ENCODE data around the gene AEBP2. TPM values are rescaled to one million over a fixed set of nuclear protein-coding genes. Genes with fewer than 3 reads are reported as not detected.
"Not testable (repeated sequence)": the region's sequence is repeated elsewhere in the genome, so short reads cannot be mapped to it uniquely, and the experiment has no call there.

AEBP2 gene
- total RNA-seq, 2 experiments from 2014 or later, result 44.7 to 45.0 TPM

DNA sequence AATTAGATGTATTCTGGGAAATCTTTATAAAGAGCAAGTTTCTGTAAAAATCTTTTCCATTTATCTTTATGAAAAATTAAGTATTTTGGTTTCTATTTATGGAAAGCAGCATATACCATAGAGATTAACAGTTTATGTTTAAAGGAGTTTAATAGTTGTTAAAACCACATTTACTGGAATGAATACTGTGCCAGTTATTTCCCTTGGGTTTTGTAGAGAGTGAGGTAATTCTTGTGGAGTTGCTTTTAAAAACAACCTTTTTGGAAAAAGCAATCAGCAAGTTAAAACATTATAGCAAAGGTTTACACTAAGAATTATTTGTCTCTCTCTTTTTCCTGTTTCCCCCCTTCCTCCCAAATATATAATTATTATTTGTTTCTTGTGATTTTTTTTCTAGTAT is 34.9 kb downstream of the AEBP2 start:
- H3K4me1 Mint-ChIP-seq (ENCODE audit: low read depth), result peaks cover 31% of the 10 kb centered on the region
- no peak overlapping the region for H3K27ac Mint-ChIP-seq
- ChIA-PET CTCF (no interaction called here), POLR2A (interaction anchor here (0.6 kb wide), 1 partner anchor 345 kb away, joined by 4 read pairs; no protein-coding TSS in a partner anchor)
- no peak overlapping the region for H3K4me3 Mint-ChIP-seq
- no peaks in the 10 kb centered on the region for H3K27me3 Mint-ChIP-seq
- intact Hi-C loops (cut with micrococcal nuclease), result no loop called here
- H3K9me3 Mint-ChIP-seq, result peaks cover 13% of the 10 kb centered on the region
- H3K36me3 Mint-ChIP-seq, result peaks cover 70% of the 10 kb centered on the region
- DNase-seq, result no peak

DNA sequence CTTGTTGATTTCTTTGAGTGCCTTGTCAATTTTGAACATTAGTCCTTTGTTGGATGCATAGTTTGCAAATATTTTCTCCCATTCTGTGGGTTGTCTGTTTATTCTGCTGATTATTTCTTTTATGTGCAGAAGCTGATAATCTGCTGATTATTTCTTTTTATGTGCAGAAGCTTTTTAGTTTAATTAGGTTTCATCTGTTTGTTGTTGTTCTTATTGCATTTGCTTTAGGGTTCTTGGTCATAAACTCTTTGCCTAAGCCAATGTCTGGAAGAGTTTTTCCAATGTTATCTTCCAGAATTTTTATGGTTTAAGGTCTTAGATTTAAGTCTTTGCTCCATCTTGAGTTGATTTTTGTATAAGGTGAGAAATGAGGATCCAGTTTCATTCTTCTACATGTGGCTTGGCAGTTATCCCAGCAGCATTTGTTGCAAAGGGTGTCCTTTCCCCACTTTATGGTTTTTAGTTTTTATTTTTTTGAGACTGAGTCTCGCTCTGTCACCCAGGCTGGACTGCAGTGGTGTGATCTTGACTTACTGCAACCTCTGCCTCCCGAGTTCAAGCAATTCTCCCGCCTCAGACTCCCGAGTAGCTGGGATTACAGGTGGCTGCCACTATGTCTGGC is 36.7 kb downstream of the AEBP2 start:
- H3K27me3 Mint-ChIP-seq; H3K4me3 Mint-ChIP-seq; POLR2A ChIA-PET; DNase-seq; intact Hi-C loops (cut with micrococcal nuclease); H3K27ac Mint-ChIP-seq; CTCF ChIA-PET: not testable (repeated sequence)
- Mint-ChIP-seq H3K4me1 (ENCODE audit: low read depth) (peaks cover 33% of the 10 kb centered on the region), H3K36me3 (peaks cover 75% of the 10 kb centered on the region), H3K9me3 (peaks cover 28% of the 10 kb centered on the region)

DNA sequence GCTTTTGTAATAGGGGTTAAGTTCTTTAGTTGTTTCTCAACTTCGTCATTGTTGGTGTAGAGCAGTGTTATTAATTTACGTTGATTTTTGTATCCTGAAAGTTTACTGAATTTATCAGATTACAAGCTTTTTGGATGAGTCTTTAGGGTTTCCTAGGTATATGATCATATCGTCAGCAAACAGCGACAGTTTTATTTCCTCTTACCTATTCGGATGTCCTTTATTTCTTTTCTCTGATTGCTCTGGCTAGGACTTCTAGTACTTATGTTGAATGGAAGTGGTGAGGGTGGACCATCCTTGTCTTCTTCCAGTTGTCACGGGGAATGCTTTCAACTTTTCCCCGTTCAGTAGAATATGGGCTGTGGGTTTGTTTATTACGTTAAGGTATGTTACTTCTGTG is 37.8 kb downstream of the AEBP2 start:
- intact Hi-C loops (cut with micrococcal nuclease), result no loop called here
- CTCF ChIA-PET, result no interaction called here
- POLR2A ChIA-PET, result no interaction called here
- H3K36me3 Mint-ChIP-seq, result peaks cover 83% of the 10 kb centered on the region
- H3K27ac Mint-ChIP-seq, result no peak overlapping the region
- peaks cover 28% of the 10 kb centered on the region for H3K9me3 Mint-ChIP-seq
- peaks cover 37% of the 10 kb centered on the region for H3K4me1 Mint-ChIP-seq (ENCODE audit: low read depth)
- DNase-seq, result no peak
- H3K4me3 Mint-ChIP-seq, result no peak overlapping the region
- no peaks in the 10 kb centered on the region for H3K27me3 Mint-ChIP-seq

DNA sequence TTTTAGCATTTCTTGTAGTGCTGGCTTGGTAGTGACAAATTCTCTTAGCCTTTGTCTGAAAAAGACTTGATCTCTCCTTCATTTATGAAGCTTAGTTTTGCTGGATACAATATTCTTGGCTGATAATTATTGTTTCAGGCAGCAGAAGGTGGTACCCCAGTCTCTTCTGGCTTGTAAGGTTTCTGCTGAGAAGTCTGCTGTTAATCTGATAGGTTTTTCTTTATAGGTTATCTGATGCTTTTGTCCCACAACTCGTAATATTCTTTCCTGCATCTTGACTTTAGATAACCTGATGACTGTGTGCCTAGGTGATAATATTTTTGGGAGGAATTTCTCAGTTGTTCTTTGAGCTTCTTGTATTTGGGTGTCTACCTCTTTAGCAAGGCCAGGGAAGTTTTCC is 41.2 kb downstream of the AEBP2 start:
- Mint-ChIP-seq H3K36me3 (peaks cover 65% of the 10 kb centered on the region), H3K27ac (no peak overlapping the region), H3K9me3 (peaks cover 28% of the 10 kb centered on the region), H3K4me1 (ENCODE audit: low read depth) (peaks cover 65% of the 10 kb centered on the region), H3K27me3 (no peaks in the 10 kb centered on the region), H3K4me3 (no peak overlapping the region)
- ChIA-PET POLR2A (no interaction called here), CTCF (no interaction called here)
- DNase-seq, result no peak
- intact Hi-C loops (cut with micrococcal nuclease), result no loop called here

DNA sequence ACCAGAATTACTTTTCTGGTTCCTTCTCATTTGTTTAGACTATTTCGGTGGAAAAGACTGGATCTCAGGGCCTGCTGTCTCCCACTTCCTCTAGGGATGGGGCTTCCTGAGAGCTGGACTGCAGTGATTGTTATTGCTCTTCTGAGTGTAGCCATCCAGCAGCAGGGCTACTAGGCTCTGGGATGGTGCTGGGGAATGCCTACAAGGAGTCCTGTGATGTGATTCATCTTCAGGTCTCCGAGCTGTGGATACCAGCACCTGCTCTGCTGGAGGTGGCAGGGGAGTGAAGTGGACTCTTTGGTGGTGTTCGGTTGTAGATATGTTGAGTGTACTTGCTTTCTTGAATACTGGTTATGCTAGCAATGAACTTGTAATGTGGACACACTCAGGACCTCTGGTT is 42.7 kb downstream of the AEBP2 start:
- intact Hi-C loops (cut with micrococcal nuclease), result loop anchor here (1.0 to 2.0 kb wide), 4 partner anchors 41 to 1317 kb away; no protein-coding TSS in a partner anchor
- peaks cover 65% of the 10 kb centered on the region for H3K4me1 Mint-ChIP-seq (ENCODE audit: low read depth)
- POLR2A ChIA-PET, result interaction anchor here (1.3 to 1.9 kb wide), 3 partner anchors 41 to 51 kb away, joined by 4 to 8 read pairs (median 5); partner anchors contain the start of gene AEBP2

DNA sequence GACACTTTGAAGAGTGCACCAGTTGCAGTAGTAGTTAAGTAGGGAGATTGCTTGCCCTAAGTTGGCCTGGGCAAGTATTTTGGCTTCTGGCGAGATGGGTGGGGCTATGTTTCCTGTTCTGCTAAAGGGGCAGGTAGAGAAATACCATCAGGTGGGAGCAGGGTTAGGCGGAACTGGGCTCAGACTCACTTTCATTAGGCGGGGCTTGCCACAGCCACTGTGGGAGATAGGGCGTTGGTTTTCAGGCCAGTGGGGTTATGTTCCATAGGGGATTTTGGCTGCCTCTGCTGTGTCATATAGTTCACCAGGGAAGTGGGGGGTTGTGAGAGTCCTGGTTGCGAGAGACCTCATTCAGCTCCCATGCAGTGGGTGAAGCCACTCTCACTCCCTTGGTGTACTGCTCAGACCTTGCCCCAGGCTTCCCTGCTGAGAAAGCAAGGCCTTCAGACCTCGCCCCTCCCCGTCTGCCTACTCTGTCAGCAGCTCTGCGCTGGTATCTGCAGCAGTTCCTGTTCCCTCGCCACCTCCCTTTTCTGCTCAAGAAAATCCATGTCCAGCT is 43.3 kb downstream of the AEBP2 start:
- POLR2A ChIA-PET, result interaction anchor here (1.3 to 1.9 kb wide), 3 partner anchors 42 to 51 kb away, joined by 4 to 8 read pairs (median 5); partner anchors contain the start of gene AEBP2
- peak overlapping the region; percentile 77 for H3K27ac Mint-ChIP-seq
- peaks cover 59% of the 10 kb centered on the region for H3K4me1 Mint-ChIP-seq (ENCODE audit: low read depth)
- H3K27me3 Mint-ChIP-seq, result no peaks in the 10 kb centered on the region
- peaks cover 53% of the 10 kb centered on the region for H3K36me3 Mint-ChIP-seq
- H3K9me3 Mint-ChIP-seq, result peaks cover 22% of the 10 kb centered on the region
- intact Hi-C loops (cut with micrococcal nuclease), result loop anchor here (1.0 to 2.0 kb wide), 5 partner anchors 41 to 1317 kb away; no protein-coding TSS in a partner anchor
- CTCF ChIA-PET, result interaction anchor here (0.6 kb wide), 1 partner anchor 512 kb away, joined by 3 read pairs; no protein-coding TSS in a partner anchor
- peak overlapping the region; percentile 30 for H3K4me3 Mint-ChIP-seq
- peak; percentile 85 for DNase-seq

More for the DNA sequence above, 42.7 kb downstream of the AEBP2 start:
- DNase-seq, result no peak
- CTCF ChIA-PET, result no interaction called here
- Mint-ChIP-seq H3K27ac (peak overlapping the region; percentile 77), H3K4me3 (no peak overlapping the region), H3K9me3 (peaks cover 28% of the 10 kb centered on the region), H3K36me3 (peaks cover 59% of the 10 kb centered on the region), H3K27me3 (no peaks in the 10 kb centered on the region)

DNA sequence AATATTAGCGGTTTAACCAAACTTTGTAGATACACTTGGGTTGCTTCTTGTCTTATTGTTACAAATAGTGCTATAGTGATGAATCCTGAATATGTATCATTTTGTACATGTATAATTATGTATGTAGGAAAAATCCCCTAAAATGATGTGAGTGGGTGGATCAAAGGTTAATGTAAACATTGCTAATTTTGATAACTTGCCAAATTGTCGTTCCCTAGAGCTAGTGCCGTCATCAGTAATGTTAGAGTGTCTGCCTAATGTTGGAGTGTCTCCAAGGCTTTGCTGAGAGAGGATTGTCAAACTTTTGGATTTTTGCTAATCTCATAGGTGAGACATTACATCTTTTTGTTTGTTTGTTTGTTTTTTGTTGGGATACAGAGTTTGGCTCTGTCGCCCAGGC is 44.4 kb downstream of the AEBP2 start:
- peak overlapping the region; percentile 77 for H3K27ac Mint-ChIP-seq
- peaks cover 60% of the 10 kb centered on the region for H3K4me1 Mint-ChIP-seq (ENCODE audit: low read depth)
- H3K27me3 Mint-ChIP-seq, result no peaks in the 10 kb centered on the region
- H3K36me3 Mint-ChIP-seq, result peaks cover 43% of the 10 kb centered on the region
- intact Hi-C loops (cut with micrococcal nuclease), result loop anchor here (1.0 to 2.0 kb wide), 2 partner anchors 51 to 101 kb away; no protein-coding TSS in a partner anchor
- peak overlapping the region; percentile 30 for H3K4me3 Mint-ChIP-seq
- no peak for DNase-seq
- CTCF ChIA-PET, result no interaction called here
- H3K9me3 Mint-ChIP-seq, result peaks cover 18% of the 10 kb centered on the region
- POLR2A ChIA-PET, result interaction anchor here (1.3 to 1.9 kb wide), 2 partner anchors 44 to 52 kb away, joined by 5 to 8 read pairs; partner anchors contain the start of gene AEBP2

DNA sequence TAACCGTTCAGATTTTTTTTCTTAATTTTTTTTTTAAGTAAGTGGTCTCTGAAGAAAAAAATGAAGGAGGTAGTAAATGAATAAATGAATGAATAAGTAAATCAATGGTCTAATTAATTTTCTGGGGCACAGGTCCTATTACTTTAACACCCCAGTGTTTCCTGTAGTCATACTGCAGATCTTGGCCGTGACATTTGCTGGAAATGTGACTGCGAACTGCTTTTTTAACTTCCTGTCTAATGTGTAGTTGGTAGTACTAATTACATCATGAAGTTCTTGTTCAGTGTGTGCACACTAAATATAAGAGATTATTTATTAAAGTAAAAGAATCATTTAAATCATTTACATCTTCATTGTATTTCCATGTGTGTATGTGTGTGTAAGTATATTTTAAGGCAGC is 45.4 kb downstream of the AEBP2 start:
- DNase-seq, result peak; percentile 25
- ChIA-PET CTCF (no interaction called here), POLR2A (no interaction called here)
- no peak overlapping the region for H3K4me3 Mint-ChIP-seq
- H3K36me3 Mint-ChIP-seq, result peaks cover 35% of the 10 kb centered on the region
- H3K27ac Mint-ChIP-seq, result peak overlapping the region; percentile 31
- peaks cover 11% of the 10 kb centered on the region for H3K9me3 Mint-ChIP-seq
- no peaks in the 10 kb centered on the region for H3K27me3 Mint-ChIP-seq
- intact Hi-C loops (cut with micrococcal nuclease), result no loop called here
- peaks cover 67% of the 10 kb centered on the region for H3K4me1 Mint-ChIP-seq (ENCODE audit: low read depth)

DNA sequence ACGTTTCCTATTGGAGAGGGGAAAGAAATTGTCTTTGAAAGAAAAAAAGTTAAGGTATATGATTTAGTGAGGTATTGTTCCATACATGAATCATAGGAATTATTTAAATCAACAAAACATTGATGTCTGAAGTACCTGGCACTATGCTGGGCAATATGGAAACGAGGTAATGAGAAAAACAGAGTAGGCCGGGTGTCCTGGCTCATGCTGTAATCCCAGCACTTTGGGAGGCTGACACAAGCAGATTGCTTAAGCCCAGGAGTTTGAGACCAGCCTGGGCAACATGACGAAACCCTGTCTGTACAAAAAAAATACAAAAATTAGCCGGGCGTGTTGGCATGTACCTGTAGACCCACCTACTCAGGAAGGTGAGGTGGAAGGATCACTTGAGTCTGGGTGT is 45.9 kb downstream of the AEBP2 start:
- ChIA-PET CTCF (no interaction called here), POLR2A (no interaction called here)
- no peak for DNase-seq
- Mint-ChIP-seq H3K27me3 (no peaks in the 10 kb centered on the region), H3K36me3 (peaks cover 30% of the 10 kb centered on the region), H3K4me3 (no peak overlapping the region), H3K9me3 (peaks cover 7% of the 10 kb centered on the region), H3K4me1 (ENCODE audit: low read depth) (peaks cover 70% of the 10 kb centered on the region), H3K27ac (peak overlapping the region; percentile 31)
- intact Hi-C loops (cut with micrococcal nuclease), result no loop called here

DNA sequence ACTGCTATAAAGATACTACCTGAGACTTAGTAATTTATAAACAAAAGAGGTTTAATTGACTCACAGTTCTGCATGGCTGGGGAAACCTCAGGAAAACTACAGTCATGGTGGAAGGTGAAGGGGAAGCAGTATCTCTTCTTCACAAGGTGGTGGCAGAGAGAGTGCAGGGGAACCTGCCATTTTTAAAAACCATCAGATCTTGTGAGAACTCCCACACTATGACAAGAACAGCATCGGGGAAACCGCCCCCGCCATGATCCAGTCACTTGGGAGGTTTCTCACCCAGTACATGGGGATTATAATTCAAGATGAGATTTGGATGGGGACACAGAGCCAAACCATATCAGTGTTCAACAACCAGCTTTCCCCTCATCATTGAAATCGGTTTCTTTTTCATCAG is 49.9 kb downstream of the AEBP2 start:
- POLR2A ChIA-PET, result no interaction called here
- peaks cover 19% of the 10 kb centered on the region for H3K36me3 Mint-ChIP-seq
- DNase-seq, result peak; percentile 50

DNA sequence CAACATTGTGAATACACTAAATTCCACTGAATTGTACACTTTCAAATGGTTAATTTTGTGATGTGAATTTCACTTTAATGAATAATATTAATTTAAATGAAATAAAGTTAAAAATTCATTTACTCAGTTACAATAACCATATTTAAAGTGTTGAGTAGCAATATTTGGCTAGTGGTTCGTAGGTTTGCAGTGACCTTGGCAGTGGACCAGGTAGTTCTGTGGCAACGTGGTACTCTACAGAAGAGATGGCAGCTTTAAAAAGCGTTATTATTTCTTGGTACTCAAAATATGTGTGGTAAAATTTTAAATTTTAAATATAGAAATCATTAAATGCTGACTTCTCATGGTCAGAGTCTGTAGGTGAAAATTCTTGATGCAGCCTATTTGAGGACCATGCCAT is 51.6 kb downstream of the AEBP2 start:
- H3K36me3 Mint-ChIP-seq, result peaks cover 17% of the 10 kb centered on the region
- no peak overlapping the region for H3K27ac Mint-ChIP-seq
- H3K27me3 Mint-ChIP-seq, result no peaks in the 10 kb centered on the region
- no peak overlapping the region for H3K4me3 Mint-ChIP-seq
- DNase-seq, result no peak
- H3K9me3 Mint-ChIP-seq, result no peaks in the 10 kb centered on the region
- peaks cover 31% of the 10 kb centered on the region for H3K4me1 Mint-ChIP-seq (ENCODE audit: low read depth)
- ChIA-PET POLR2A (no interaction called here), CTCF (no interaction called here)
- intact Hi-C loops (cut with micrococcal nuclease), result no loop called here

More for the DNA sequence above, 49.9 kb downstream of the AEBP2 start:
- peaks cover 48% of the 10 kb centered on the region for H3K4me1 Mint-ChIP-seq (ENCODE audit: low read depth)
- no peak overlapping the region for H3K4me3 Mint-ChIP-seq
- no peaks in the 10 kb centered on the region for H3K9me3 Mint-ChIP-seq
- intact Hi-C loops (cut with micrococcal nuclease), result loop anchor here (1.0 kb wide), 1 partner anchor 107 kb away; no protein-coding TSS in a partner anchor
- peak overlapping the region; percentile 45 for H3K27ac Mint-ChIP-seq
- no peaks in the 10 kb centered on the region for H3K27me3 Mint-ChIP-seq
- CTCF ChIA-PET, result no interaction called here

DNA sequence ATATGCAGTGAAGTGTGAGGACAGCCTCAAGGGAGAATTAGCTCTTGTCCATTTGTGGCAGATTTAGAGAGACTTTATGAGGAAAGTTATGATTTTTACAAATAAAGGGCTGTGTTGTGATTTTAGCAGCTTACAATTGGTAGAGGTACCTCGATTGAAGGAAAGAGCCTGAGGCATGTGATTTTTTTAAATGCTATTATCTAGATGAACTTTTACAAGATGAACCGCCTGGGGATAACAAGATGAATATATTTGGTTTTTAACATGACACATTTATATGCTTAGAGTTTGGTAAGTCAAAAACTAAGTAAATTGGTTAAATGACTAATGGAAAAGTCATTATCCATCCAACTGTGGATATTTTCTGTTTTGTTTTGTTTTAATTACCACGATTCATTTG is 52.6 kb downstream of the AEBP2 start:
- DNase-seq, result no peak
- H3K36me3 Mint-ChIP-seq, result peaks cover 16% of the 10 kb centered on the region
- CTCF ChIA-PET, result no interaction called here
- peak overlapping the region; percentile 46 for H3K27ac Mint-ChIP-seq
- no peaks in the 10 kb centered on the region for H3K27me3 Mint-ChIP-seq
- no peaks in the 10 kb centered on the region for H3K9me3 Mint-ChIP-seq
- POLR2A ChIA-PET, result no interaction called here
- H3K4me1 Mint-ChIP-seq (ENCODE audit: low read depth), result peaks cover 24% of the 10 kb centered on the region
- intact Hi-C loops (cut with micrococcal nuclease), result no loop called here
- no peak overlapping the region for H3K4me3 Mint-ChIP-seq
